Measurements from ENCODE around the gene PRL. TPM values are rescaled to one million over a fixed set of nuclear protein-coding genes. Genes with fewer than 3 reads are reported as not detected.

Gene PRL
- polyA plus RNA-seq, 4 donors, result 0.10 TPM; not detected in 3

DNA sequence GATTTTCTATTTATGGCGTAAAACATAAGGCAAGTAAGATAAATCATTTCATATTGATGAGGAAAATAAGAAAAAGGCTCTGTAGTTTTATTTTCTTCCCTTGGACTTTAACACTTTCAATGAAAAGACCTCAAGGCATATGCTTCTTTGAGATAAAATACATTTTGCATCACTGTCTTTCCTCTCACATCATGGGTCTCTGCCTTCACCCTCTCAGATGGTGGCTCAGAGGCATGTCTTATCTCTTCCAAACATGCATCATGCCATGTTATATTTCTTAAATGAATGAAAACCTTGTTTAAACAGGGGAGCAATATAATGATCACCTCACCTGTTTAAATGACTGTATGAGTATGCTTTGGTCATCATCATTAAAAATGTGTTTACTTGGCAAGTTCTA lies 59.3 kb downstream of the PRL start:
- no peak for DNase-seq (ENCODE audit: low read depth in 4 of 4, low spot score in 3 of 4)

All from right renal pelvis (tissue), 4 donors.